HL-60/S4 (cell line): ENCODE data around the gene DOK3.
"Not testable (repeated sequence)": the region's sequence is repeated elsewhere in the genome, so short reads cannot be mapped to it uniquely, and the experiment has no call there.

ENCODE experiments used
- in situ Hi-C: fragments of 300-500 bp; cut with MboI; formaldehyde crosslinking; loops from 2 replicates; pipeline ENCODE4 v1.14.3; 2022; ENCODE audit warnings: low sequenced_read_pairs

The DOK3 gene

GRCh38 chr5:177498013-177498787, 11.4 kb downstream of the DOK3 start:
- in situ Hi-C loops = no loop called here

DNA sequence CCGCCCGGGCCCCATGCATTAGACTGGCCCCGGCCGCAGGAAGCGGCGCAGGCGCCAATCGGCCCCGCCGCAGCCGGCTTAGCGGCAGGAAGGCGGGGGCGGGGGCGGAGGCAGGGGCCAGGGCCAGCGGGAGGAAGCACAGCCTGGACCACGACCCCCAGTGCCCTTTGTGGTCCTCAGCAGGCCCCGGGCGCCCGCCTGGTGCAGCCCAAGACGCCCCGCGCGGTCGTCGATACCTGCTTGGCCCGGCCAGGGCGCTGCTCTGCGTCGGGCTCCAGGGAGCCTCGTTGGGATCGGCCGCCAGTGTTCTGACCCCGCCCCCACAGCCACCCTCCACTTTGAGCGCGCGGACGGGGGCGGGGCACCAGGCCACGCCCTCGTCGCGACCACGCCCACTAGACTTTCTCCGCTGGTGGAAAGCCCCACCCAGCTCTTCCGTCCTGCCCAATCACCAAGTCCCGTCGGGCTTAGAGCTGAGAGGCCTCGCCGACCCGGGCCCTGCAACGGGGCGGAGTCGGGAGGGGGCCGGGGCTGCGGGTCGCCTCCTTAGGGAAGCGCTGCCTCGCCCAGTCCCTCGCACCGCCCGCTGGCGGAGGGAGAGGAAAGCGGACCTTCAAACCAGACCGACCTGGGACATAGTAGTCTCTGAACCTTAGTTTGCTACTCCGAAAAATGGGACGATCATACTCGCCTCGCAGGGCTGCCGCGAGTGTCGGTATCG, 12.2 kb downstream of the DOK3 start, which contains the start of gene PDLIM7:
TSS of gene PDLIM7 (minus strand) at position 313 of the 721 bp plus-strand sequence. CDS start 1,092 bp downstream, outside the sequence.
- in situ Hi-C loops = no loop called here

DNA sequence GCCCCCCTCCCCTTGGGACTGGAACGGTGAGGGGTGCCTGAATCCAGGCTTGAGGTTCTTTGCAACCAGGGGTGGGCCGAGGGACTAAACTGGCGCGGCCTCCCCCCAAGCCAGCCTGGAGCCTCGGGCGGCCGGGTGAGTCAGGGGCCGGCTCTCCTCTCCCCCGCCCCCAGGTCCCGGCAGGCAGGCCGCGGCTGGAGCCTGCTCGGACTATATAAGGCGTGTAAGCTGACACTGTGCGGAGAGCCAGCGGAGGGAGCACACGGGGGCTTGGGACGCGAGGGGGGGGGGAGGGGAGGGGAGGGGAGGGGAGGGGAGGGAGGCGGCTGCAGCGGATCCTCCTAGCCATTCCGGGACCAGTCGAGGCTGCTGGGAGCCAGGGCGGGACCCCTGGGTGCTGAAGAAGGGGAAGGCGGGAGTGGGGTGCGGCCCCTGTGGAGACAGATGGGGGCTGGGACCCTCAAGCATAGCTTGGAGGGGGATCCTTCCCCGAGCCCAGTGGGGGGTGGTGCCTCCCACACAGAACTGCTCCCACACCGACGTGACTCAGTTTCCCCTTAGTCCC, 12.8 kb downstream of the DOK3 start:
- in situ Hi-C loops = no loop called here

DNA sequence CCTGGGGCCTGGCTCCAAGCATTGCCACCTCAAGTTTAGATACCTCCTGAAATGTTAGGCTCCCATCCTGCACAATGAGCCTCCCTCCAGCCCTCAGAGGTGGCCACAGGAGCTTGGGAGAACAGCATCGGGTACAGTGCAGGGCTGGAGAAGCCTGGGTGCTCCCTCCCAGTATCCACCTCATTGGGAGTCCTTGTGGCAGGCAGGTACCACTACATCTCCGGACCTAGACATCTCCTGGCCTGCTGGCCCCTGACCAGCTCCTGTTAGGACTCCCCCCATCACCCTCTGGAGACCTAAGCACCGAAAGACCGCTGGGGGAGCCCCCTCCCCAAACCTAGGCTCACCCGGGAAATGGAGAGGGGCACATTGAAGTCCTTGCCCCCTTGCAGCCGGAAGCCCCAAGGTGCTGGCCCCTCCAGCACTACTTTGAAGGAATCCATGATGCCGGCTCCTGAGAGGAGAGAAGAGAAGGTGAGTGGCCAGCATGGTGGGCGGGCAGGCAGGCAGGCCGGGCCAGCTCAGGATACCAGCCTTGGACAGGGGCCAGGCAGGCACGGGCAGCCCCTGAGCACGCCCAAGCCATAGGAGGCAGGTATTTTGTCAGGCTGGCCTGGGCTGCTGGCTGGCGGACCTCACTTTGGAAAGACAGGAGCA, 13.4 kb downstream of the DOK3 start:
- in situ Hi-C loops = no loop called here

GRCh38 chr5:177495243-177496060, 14.2 kb downstream of the DOK3 start:
- in situ Hi-C loops = no loop called here

DNA sequence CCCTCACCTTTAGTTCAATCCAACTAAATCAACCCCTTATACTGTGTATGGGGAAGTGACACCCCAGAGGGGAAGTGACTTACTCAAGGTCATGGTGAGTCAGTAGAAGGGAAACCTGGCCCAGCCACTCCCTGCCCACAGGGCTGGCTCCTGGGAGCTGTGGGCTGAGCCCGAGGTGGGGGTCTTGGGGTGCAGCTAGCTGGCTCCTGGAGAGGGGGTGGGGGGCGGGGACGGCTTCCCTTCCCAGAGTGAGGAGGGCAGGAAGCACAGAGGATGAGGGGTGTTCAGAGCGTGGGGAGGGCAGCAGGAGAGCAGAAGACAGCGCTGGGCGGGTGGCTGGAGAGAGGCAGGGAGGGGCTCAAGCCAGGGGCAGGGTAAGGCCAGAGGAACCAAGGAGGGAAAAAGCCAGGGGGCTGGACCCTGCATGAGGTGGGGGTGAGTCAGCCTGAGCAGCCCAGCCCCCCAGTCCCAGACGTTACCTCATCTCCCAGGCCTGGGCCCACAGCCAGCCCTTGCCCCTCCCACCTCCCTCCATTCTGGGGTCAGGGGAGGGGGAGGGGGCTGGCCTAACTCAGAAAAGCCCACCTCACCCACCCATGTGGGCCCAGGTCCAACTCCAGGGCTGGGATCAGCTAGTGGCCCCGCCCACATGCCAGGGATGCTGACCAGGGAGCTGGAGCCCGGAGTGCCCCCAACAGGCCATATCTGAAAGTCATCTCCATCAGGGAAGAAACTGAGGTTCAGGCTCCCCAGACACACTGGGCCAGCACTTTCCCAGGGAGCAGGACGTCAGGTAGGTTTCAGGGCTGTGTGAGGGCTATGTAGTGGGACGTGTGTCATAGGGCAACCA, 15.1 kb downstream of the DOK3 start:
- in situ Hi-C loops = no loop called here

GRCh38 chr5:177493795-177494345, 15.8 kb downstream of the DOK3 start:
- in situ Hi-C loops = no loop called here

DNA sequence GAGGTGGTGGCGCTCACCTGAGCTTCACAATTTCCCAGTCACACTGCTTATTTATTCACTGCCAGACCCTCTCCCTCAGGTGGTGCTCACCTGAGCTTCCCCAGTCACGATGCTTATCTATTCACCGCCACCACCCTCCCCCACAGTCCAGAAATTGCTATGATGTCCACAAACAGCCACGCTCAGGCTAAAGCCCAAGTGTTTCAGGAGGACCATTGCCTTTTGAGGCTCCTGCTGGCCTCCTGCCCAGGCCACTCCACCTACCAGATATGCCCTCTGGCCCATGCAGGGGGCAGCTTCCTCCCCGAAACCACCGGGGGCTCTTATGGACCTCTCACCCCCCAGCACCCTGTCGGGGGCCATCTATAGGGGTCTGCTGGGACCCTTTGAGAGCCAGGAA, 16.8 kb downstream of the DOK3 start:
- in situ Hi-C loops = no loop called here

DNA sequence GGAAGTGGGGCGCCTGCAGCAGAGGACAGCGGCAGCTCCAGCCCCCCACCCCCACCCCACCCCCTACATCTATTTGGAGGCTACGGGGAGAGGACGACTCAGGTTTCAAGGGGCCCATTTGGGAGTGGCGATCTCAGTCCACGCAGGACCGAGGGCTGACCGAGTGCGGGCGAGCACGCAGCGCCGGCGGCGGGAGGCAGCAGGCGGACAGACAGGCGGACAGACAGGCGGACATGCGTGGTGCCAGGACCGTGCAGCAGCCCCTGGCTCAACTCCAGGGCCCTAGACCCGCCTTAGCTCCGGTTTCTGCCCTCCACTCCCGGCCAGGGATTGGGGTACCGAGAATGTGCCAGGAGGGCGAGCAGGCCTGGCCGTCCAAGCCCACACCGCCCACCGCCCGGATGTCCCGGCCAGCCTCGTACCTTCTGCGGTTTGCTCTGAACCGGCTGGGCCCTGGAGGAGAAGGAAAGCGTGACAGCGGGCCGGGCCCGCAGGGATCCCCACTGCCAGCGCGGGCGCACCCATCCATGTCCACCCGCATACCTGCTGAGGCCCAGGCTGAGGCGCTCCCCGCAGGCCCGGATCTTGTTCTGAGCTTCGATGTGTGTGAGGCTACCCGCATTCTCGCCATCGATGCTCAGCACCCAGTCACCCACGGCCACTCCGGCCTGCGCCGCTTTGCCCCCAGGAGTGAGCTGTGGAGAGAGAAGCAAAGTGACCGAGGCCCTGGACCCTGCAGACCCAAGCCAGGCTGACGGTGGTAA, 17.5 kb downstream of the DOK3 start:
- in situ Hi-C loops = no loop called here

DNA sequence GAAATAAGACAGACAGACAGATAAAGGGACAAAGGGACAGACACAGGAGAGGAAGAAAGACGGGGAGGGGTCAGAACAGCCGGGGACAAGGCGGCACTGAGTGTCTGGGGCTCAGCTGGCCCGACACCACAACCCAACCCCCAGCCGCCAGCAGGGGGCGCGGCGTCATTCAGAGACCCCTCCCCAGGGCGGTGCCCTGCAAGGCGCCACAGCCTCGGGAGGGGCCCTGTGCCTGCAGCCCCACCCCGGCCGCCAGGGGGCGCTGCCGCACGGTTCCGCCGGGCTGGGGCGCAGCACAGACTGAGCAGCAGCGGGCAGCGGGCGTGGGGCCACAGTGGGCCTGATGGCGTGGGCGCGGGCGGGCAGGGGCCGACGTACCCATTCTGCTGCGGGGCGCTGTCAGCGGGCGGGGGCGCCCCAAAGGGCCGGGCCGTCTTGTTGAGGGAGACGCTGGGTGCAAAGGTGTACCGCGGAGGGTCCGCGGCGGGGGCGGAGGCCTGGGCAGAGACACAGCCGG, 18.1 kb downstream of the DOK3 start:
- in situ Hi-C loops = no loop called here

- in situ Hi-C loops = no loop called here
These were observed 18.6 kb downstream of the DOK3 start for GRCh38 chr5:177490992-177491391.

DNA sequence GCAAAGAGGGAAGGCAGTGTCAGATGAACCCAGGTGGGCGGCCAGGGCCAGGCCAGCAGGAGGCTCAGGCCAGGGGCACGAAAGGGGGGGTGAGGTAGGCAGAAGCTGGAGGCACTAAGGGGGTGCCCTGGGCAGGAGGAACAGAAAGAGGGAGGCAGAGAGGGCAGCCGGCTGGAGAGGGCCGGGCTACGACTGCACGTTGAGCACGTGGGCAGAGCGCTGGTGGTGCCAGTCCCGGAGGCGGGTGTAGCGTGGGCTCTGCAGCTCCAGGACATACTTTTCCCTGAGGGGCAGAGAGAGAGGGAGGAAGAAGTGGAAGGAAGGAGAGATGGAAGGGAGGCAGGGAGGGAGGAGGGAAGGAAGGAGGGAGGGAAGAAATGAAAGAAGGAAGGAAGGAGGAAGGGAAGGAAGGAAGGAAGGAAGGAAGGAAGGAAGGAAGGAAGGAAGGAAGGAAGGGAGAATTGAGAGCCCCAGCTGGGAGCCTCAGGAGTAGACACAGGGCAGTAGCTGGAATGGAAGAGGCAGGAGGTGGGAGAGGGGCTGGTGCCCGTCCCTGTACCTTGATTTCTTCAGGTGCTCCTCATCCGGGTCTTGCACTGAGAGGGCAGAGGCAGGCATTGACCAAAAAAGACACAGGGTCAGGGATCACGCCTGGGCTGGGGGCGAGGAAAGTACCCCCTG, 19.2 kb downstream of the DOK3 start:
- in situ Hi-C loops = no loop called here

GRCh38 chr5:177489119-177489716, 20.4 kb downstream of the DOK3 start:
- in situ Hi-C loops = no loop called here

DNA sequence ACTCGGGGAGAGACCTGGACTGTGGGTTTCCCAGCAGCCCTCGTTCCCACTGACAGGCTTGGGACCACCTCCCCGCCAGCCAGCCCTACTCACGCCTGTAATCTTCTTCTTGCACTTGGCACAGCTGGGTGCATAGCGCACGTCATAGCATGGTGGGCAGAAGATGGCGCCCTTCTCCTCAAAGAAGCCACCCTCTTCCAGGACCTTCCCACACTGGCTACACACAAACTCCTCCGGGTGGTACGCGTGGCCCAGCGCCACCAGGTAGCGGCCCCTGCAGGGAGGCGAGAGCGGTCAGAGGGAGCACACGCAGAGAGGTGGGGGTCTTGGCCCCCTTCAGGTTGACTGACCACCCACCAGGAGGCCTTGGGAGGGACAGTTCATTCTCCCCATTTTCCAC, 21.7 kb downstream of the DOK3 start:
- in situ Hi-C loops = no loop called here

GRCh38 chr5:177487144-177487543, 22.5 kb downstream of the DOK3 start:
- in situ Hi-C loops = no loop called here

GRCh38 chr5:177486256-177486655, 23.4 kb downstream of the DOK3 start:
- in situ Hi-C loops = no loop called here

GRCh38 chr5:177485753-177486152, 23.9 kb downstream of the DOK3 start:
- in situ Hi-C loops = not testable (repeated sequence)
